ENCODE results near the gene RTCA. TPM values are rescaled to one million over a fixed set of nuclear protein-coding genes. Genes with fewer than 3 reads are reported as not detected.

Gene RTCA
- total and polyA plus RNA-seq, 7 experiments from 2014 or later, result 16.4 to 47.7 (median 35.2) TPM

DNA sequence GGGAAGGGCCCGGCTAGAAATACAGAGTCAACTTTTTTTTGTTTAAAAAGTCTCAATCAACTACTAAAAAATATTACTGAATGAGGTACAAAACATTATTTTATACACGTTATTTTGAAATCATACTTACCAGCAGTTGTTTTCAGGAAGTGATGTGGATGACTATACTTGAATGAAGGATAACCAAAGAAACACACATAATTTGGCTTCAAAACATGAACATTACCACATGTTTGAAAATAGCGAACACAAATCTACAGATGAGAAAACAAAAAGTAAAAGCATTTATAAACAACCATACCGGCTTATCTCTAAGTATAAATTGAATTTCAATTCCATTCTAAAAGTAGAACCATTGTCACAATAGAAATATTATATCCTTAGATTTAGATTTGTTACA lies 25.4 kb upstream of the RTCA start:
- POLR2A ChIA-PET, result no interaction called here
- peaks cover 10 to 48% (median 30%) of the 10 kb centered on the region in 7 donors for H3K4me1 Mint-ChIP-seq

DNA sequence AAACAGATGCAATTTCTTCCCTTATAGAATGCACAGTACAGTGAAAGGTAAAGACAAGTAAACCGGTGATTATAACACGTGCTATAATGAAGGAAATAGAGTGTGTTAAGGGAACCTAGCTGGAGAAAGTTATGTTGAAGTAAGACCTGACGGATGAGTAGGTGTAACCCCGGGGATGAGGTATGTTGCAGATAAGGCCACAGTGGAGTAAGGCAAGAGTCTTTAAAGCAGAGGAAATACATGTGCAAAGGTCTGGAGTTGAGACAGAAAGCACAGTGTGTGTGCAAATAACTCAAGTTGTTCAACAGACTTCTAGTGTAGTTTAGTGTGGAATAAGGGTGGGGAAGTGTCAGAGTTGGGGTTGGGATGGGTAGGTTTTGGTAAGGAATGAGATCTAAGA lies 19.3 kb upstream of the RTCA start:
- H3K27me3 Mint-ChIP-seq, result no peaks in the 10 kb centered on the region
- H3K9me3 ChIP-seq (ENCODE audit: control insufficient read depth in 2 of 3, low read length in 3 of 3), result no peaks in the 10 kb centered on the region
- H3K4me1 ChIP-seq (ENCODE audit: control insufficient read depth in 2 of 2, insufficient read depth in 2 of 2, low read length in 2 of 2), result peaks cover 7 to 23% of the 10 kb centered on the region in 2 donors
- ATAC-seq (no peak), DNase-seq (no peak)
- H3K4me3 ChIP-seq (ENCODE audit: low read length), result no peak overlapping the region
- H3K27ac ChIP-seq (ENCODE audit: low read depth, low read length), result no peak overlapping the region
- H3K9me3 Mint-ChIP-seq, result peaks cover 0 to 2% (median 0%) of the 10 kb centered on the region in 11 donors
- peak overlapping the region in 4 of 9 donors; percentile 13 to 56 (median 43) for H3K27ac Mint-ChIP-seq
- CTCF ChIA-PET, result no interaction called here
- peaks cover 9 to 41% (median 33%) of the 10 kb centered on the region in 7 donors for H3K4me1 Mint-ChIP-seq
- H3K36me3 Mint-ChIP-seq, result peaks cover 0 to 8% (median 7%) of the 10 kb centered on the region in 5 donors
- intact Hi-C loops (cut with micrococcal nuclease), result loop anchor here in 1 of 2 donors (10.0 kb wide), 1 partner anchor 618 kb away; no protein-coding TSS in a partner anchor
- POLR2A ChIA-PET, result no interaction called here
- H3K27me3 ChIP-seq (ENCODE audit: control insufficient read depth in 2 of 2, insufficient read depth in 2 of 2, low read length in 2 of 2), result no peaks in the 10 kb centered on the region
- H3K4me3 Mint-ChIP-seq, result peak overlapping the region in 6 of 10 donors; percentile 0 to 37 (median 14)
- no peaks in the 10 kb centered on the region for H3K36me3 ChIP-seq (ENCODE audit: control insufficient read depth in 2 of 3, insufficient read depth in 3 of 3, low read length in 3 of 3)

More for the DNA sequence above, 25.4 kb upstream of the RTCA start:
- CTCF ChIA-PET, result no interaction called here
- Histone ChIP-seq H3K4me3 (ENCODE audit: low read length) (no peak overlapping the region), H3K36me3 (ENCODE audit: control insufficient read depth in 2 of 3, insufficient read depth in 3 of 3, low read length in 3 of 3) (peaks cover 0 to 25% (median 0%) of the 10 kb centered on the region in 3 experiments), H3K27ac (ENCODE audit: low read depth, low read length) (no peak overlapping the region), H3K27me3 (ENCODE audit: control insufficient read depth in 2 of 2, insufficient read depth in 2 of 2, low read length in 2 of 2) (no peaks in the 10 kb centered on the region), H3K4me1 (ENCODE audit: control insufficient read depth in 2 of 2, insufficient read depth in 2 of 2, low read length in 2 of 2) (no peaks in the 10 kb centered on the region), H3K9me3 (ENCODE audit: control insufficient read depth in 2 of 3, low read length in 3 of 3) (no peaks in the 10 kb centered on the region)
- no peak for DNase-seq
- no peaks in the 10 kb centered on the region for H3K27me3 Mint-ChIP-seq
- H3K27ac Mint-ChIP-seq, result peak overlapping the region in 1 of 9 donors; percentile 51
- intact Hi-C loops (cut with micrococcal nuclease), result loop anchor here in 1 of 2 donors (10.0 kb wide), 1 partner anchor 624 kb away; no protein-coding TSS in a partner anchor
- no peak overlapping the region for H3K4me3 Mint-ChIP-seq
- H3K36me3 Mint-ChIP-seq, result peaks cover 11 to 41% (median 14%) of the 10 kb centered on the region in 5 donors
- H3K9me3 Mint-ChIP-seq, result no peaks in the 10 kb centered on the region
- ATAC-seq, result no peak

DNA sequence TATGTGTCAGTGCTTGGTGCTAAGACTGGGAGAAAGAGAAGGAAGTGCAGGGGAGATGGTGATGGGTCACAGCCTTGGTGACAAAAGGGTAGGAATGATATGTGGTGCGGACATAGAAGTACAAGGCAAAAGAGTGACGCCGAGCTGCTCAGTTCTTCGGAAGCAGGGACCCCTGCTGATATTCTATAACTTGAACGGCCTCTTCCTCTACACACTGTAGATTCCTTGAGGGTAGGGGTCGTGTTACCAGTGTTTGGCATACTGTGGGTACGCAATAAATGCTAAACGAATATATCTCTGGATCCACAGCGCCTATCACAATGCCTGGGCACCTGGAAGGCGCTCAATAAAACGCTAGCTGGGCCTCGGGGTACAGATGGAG lies 16.9 kb upstream of the RTCA start:
- no peaks in the 10 kb centered on the region for H3K36me3 ChIP-seq (ENCODE audit: control insufficient read depth in 2 of 3, insufficient read depth in 3 of 3, low read length in 3 of 3)
- CTCF ChIA-PET, result interaction anchor here (1.0 to 1.9 kb wide), 3 partner anchors 204 to 209 kb away, joined by 3 to 7 read pairs (median 3); no protein-coding TSS in a partner anchor
- intact Hi-C loops (cut with micrococcal nuclease), result loop anchor here (1.0 to 10.0 kb wide), 8 partner anchors 17 to 616 kb away; partner anchors contain the start of genes RTCA (in 2 of the 2), TRMT13 (in 2 of the 2), AGL (in 1 of the 2) and CDC14A (in 1 of the 2)

DNA sequence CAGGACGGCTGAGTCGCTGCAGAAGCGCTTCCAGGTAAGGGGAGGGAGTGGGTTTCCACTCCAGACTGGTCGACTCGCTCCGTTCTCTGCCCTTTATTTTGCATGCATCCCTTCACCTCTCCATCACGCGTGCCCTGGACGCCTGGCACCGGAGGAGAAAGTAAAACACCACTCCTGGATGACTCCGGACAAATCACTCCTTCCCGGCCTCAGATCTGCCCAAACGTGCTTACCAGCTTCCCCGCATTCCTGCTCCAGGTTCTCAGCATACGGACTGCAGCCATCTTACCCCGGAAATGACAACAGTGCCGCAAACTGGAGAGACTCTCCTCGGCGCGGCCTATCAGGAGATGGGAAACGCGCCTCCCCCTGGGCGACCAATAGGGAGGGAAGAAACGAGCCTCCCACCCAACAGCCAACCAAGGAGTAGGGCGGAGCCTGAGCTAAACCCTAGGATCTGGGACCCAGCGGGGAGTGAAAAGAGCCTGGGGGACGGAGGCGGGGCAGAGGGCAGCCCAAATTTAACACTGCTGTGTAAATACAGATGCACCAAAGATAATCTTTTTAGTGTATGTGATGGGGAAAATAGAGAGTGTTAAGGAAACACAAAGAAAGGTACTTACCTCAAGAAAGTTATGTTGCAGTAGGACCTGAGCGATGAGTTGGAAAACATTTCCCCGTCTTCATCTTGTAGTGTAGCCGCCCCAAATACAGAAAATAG lies 16.3 kb upstream of the RTCA start, which contains the start of gene DBT:
DBT (minus strand) TSS at position 298 of the 721 bp plus-strand sequence; CDS start at position 284, 14 bp downstream.
- intact Hi-C loops (cut with micrococcal nuclease), result loop anchor here (1.0 to 10.0 kb wide), 8 partner anchors 17 to 615 kb away; partner anchors contain the start of genes RTCA (in 2 of the 2), TRMT13 (in 2 of the 2), AGL (in 1 of the 2) and CDC14A (in 1 of the 2)
- Histone ChIP-seq H3K4me1 (ENCODE audit: control insufficient read depth in 2 of 2, insufficient read depth in 2 of 2, low read length in 2 of 2) (peaks cover 7 to 23% of the 10 kb centered on the region in 2 donors), H3K27ac (ENCODE audit: low read depth, low read length) (peak within 1 kb of the TSS; percentile 79), H3K27me3 (ENCODE audit: control insufficient read depth in 2 of 2, insufficient read depth in 2 of 2, low read length in 2 of 2) (no peaks in the 10 kb centered on the region), H3K4me3 (ENCODE audit: low read length) (peak within 1 kb of the TSS; percentile 82), H3K36me3 (ENCODE audit: control insufficient read depth in 2 of 3, insufficient read depth in 3 of 3, low read length in 3 of 3) (no peaks in the 10 kb centered on the region), H3K9me3 (ENCODE audit: control insufficient read depth in 2 of 3, low read length in 3 of 3) (no peaks in the 10 kb centered on the region)
- Mint-ChIP-seq H3K36me3 (peaks cover 0 to 7% (median 0%) of the 10 kb centered on the region in 5 donors), H3K27ac (peak within 1 kb of the TSS in 2 of 9 donors; percentile 22 to 26), H3K4me3 (peak within 1 kb of the TSS in 1 of 10 donors; percentile 30), H3K27me3 (peaks cover 0 to 8% (median 0%) of the 10 kb centered on the region in 5 donors), H3K4me1 (peaks cover 9 to 24% (median 19%) of the 10 kb centered on the region in 7 donors), H3K9me3 (peaks cover 0 to 2% (median 0%) of the 10 kb centered on the region in 11 donors)
- DNase-seq, result peak; percentile 64 to 93 (median 88)
- peak; percentile 100 for ATAC-seq
- ChIA-PET CTCF (interaction anchor here (1.0 to 1.9 kb wide), 3 partner anchors 204 to 209 kb away, joined by 3 to 7 read pairs (median 3); no protein-coding TSS in a partner anchor), POLR2A (interaction anchor here (0.6 to 4.0 kb wide), 13 partner anchors 15 to 229 kb away, joined by 3 to 31 read pairs (median 3); partner anchors contain the start of genes CDC14A, RTCA and TRMT13)

More for the DNA sequence above, 16.9 kb upstream of the RTCA start:
- Mint-ChIP-seq H3K27me3 (peaks cover 0 to 7% (median 0%) of the 10 kb centered on the region in 5 donors), H3K4me3 (no peak overlapping the region), H3K36me3 (peaks cover 0 to 7% (median under 1%) of the 10 kb centered on the region in 5 donors), H3K4me1 (peaks cover 9 to 29% (median 24%) of the 10 kb centered on the region in 7 donors), H3K27ac (no peak overlapping the region), H3K9me3 (peaks cover 0 to 2% (median 0%) of the 10 kb centered on the region in 11 donors)
- Histone ChIP-seq H3K4me3 (ENCODE audit: low read length) (peak overlapping the region; percentile 82), H3K27me3 (ENCODE audit: control insufficient read depth in 2 of 2, insufficient read depth in 2 of 2, low read length in 2 of 2) (no peaks in the 10 kb centered on the region), H3K9me3 (ENCODE audit: control insufficient read depth in 2 of 3, low read length in 3 of 3) (no peaks in the 10 kb centered on the region), H3K27ac (ENCODE audit: low read depth, low read length) (peak overlapping the region; percentile 79), H3K4me1 (ENCODE audit: control insufficient read depth in 2 of 2, insufficient read depth in 2 of 2, low read length in 2 of 2) (peaks cover 7 to 23% of the 10 kb centered on the region in 2 donors)
- DNase-seq, result peak in 3 of 9 donors; percentile 2 to 10 (median 3)
- POLR2A ChIA-PET, result interaction anchor here (0.6 to 4.0 kb wide), 10 partner anchors 15 to 229 kb away, joined by 3 to 31 read pairs (median 4); partner anchors contain the start of genes CDC14A, RTCA and TRMT13
- ATAC-seq, result no peak

DNA sequence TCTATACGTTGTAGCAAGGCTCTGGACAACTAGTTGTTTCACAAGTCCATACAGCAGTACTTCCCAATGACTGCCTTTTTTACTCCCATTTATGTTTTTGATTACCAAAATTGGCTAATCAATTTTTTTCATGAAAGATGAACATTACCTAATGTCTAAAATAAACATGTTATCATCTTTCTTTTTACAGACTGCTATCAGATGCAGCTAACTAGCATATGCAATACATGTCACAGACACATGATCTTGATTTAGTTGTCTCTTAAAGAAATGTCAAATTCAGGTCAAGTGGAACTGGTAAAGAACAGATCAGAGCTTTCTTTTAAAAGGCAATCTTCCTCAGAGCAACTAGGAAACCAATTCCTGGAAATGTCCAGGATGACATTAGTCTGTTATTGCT lies 15.8 kb upstream of the RTCA start:
- ChIA-PET CTCF (interaction anchor here (1.0 to 1.9 kb wide), 3 partner anchors 203 to 208 kb away, joined by 3 to 7 read pairs (median 3); no protein-coding TSS in a partner anchor), POLR2A (interaction anchor here (0.6 to 4.0 kb wide), 11 partner anchors 14 to 228 kb away, joined by 3 to 31 read pairs (median 3); partner anchors contain the start of genes CDC14A, RTCA and TRMT13)
- peak overlapping the region in 2 of 9 donors; percentile 22 to 26 for H3K27ac Mint-ChIP-seq
- Histone ChIP-seq H3K4me3 (ENCODE audit: low read length) (peak overlapping the region; percentile 82), H3K9me3 (ENCODE audit: control insufficient read depth in 2 of 3, low read length in 3 of 3) (no peaks in the 10 kb centered on the region), H3K27ac (ENCODE audit: low read depth, low read length) (peak overlapping the region; percentile 79), H3K36me3 (ENCODE audit: control insufficient read depth in 2 of 3, insufficient read depth in 3 of 3, low read length in 3 of 3) (no peaks in the 10 kb centered on the region), H3K4me1 (ENCODE audit: control insufficient read depth in 2 of 2, insufficient read depth in 2 of 2, low read length in 2 of 2) (peaks cover 7 to 23% of the 10 kb centered on the region in 2 donors), H3K27me3 (ENCODE audit: control insufficient read depth in 2 of 2, insufficient read depth in 2 of 2, low read length in 2 of 2) (no peaks in the 10 kb centered on the region)
- peaks cover 7 to 21% (median 16%) of the 10 kb centered on the region in 7 donors for H3K4me1 Mint-ChIP-seq
- intact Hi-C loops (cut with micrococcal nuclease), result no loop called here
- DNase-seq, result no peak
- peaks cover 0 to 2% (median 0%) of the 10 kb centered on the region in 11 donors for H3K9me3 Mint-ChIP-seq
- H3K4me3 Mint-ChIP-seq, result peak overlapping the region in 1 of 10 donors; percentile 30
- peaks cover 0 to 12% (median 0%) of the 10 kb centered on the region in 5 donors for H3K27me3 Mint-ChIP-seq
- no peak for ATAC-seq
- peaks cover 0 to 7% (median 0%) of the 10 kb centered on the region in 5 donors for H3K36me3 Mint-ChIP-seq

DNA sequence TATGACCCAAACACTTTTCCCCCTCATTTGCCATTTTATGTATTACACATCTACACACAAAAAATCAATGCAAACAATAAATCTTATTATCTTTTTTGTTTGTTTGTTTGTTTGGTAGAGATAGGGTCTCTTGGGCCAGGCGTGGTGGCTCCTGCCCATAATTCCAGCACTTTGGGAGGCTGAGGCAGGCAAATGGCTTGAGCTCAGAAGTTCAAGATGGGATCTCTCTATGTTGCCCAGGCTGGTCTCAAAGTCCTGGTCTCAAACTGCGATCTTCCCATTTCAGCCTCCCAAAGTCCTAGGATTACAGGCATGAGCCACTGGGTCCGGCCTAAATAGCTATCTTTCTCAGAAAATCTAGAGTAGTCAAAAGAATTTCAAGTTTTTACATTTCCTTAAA lies 15.2 kb upstream of the RTCA start:
- POLR2A ChIA-PET, result interaction anchor here (0.6 to 4.0 kb wide), 4 partner anchors 8 to 141 kb away, joined by 3 to 31 read pairs (median 3); partner anchors contain the start of gene RTCA
- DNase-seq (no peak), ATAC-seq (no peak)
- peaks cover 0 to 2% (median 0%) of the 10 kb centered on the region in 11 donors for H3K9me3 Mint-ChIP-seq
- peaks cover 7 to 16% (median 12%) of the 10 kb centered on the region in 7 donors for H3K4me1 Mint-ChIP-seq
- H3K27ac Mint-ChIP-seq, result no peak overlapping the region
- Histone ChIP-seq H3K4me1 (ENCODE audit: control insufficient read depth in 2 of 2, insufficient read depth in 2 of 2, low read length in 2 of 2) (peaks cover 7 to 23% of the 10 kb centered on the region in 2 donors), H3K27me3 (ENCODE audit: control insufficient read depth in 2 of 2, insufficient read depth in 2 of 2, low read length in 2 of 2) (no peaks in the 10 kb centered on the region), H3K9me3 (ENCODE audit: control insufficient read depth in 2 of 3, low read length in 3 of 3) (no peaks in the 10 kb centered on the region), H3K36me3 (ENCODE audit: control insufficient read depth in 2 of 3, insufficient read depth in 3 of 3, low read length in 3 of 3) (no peaks in the 10 kb centered on the region), H3K4me3 (ENCODE audit: low read length) (no peak overlapping the region), H3K27ac (ENCODE audit: low read depth, low read length) (no peak overlapping the region)
- peaks cover 0 to 7% (median 0%) of the 10 kb centered on the region in 5 donors for H3K36me3 Mint-ChIP-seq
- peak overlapping the region in 1 of 10 donors; percentile 30 for H3K4me3 Mint-ChIP-seq
- CTCF ChIA-PET, result interaction anchor here (1.9 kb wide), 1 partner anchor 208 kb away, joined by 7 read pairs; no protein-coding TSS in a partner anchor
- peaks cover 0 to 14% (median 0%) of the 10 kb centered on the region in 5 donors for H3K27me3 Mint-ChIP-seq
- intact Hi-C loops (cut with micrococcal nuclease), result no loop called here
